CD4-positive, alpha-beta T cell treated with Interleukin-17A for 1 hour (primary cell): ENCODE data around the gene ERCC8.
"Not testable (repeated sequence)": the region's sequence is repeated elsewhere in the genome, so short reads cannot be mapped to it uniquely, and the experiment has no call there.

ENCODE experiments used
- DNase-seq: peaks from one replicate; pipeline ENCODE4 v3.0.0-alpha.2; 2020

ERCC8 gene

GRCh38 chr5:60944904-60945812 lies at the start of gene ERCC8, which contains the start of gene NDUFAF2:
Gene ERCC8, minus strand, starts transcription at chr5:60945070. Its CDS starts 62 bp downstream, at chr5:60945008.
Gene NDUFAF2, plus strand, starts transcription at chr5:60945205. Its CDS starts 51 bp downstream, at chr5:60945256.
- peak; percentile 93 for DNase-seq

GRCh38 chr5:60993875-60994571 lies 49.2 kb upstream of the ERCC8 start:
- DNase-seq, result no peak

GRCh38 chr5:60993425-60993824 lies 48.6 kb upstream of the ERCC8 start:
- DNase-seq, result no peak

- no peak for DNase-seq
Observed at GRCh38 chr5:60992871-60993270, 48.0 kb upstream of the ERCC8 start.

- DNase-seq, result no peak
Observed at GRCh38 chr5:60989790-60990189, 44.9 kb upstream of the ERCC8 start.

GRCh38 chr5:60982127-60982526 lies 37.3 kb upstream of the ERCC8 start:
- DNase-seq, result not testable (repeated sequence)

GRCh38 chr5:60980511-60980910 lies 35.6 kb upstream of the ERCC8 start:
- no peak for DNase-seq

- no peak for DNase-seq
Observed at GRCh38 chr5:60978968-60979367, 34.1 kb upstream of the ERCC8 start.

- no peak for DNase-seq
Observed at GRCh38 chr5:60977956-60978737, 33.3 kb upstream of the ERCC8 start.

- no peak for DNase-seq
Observed at GRCh38 chr5:60972231-60972630, 27.4 kb upstream of the ERCC8 start.

GRCh38 chr5:60961685-60962084 lies 16.8 kb upstream of the ERCC8 start:
- DNase-seq, result no peak

GRCh38 chr5:60960591-60960990 lies 15.7 kb upstream of the ERCC8 start:
- DNase-seq, result peak; percentile 26

- DNase-seq, result peak; percentile 23
Observed at GRCh38 chr5:60959156-60959555, 14.3 kb upstream of the ERCC8 start.

GRCh38 chr5:60958712-60959111 lies 13.8 kb upstream of the ERCC8 start:
- DNase-seq, result no peak

GRCh38 chr5:60958088-60958487 lies 13.2 kb upstream of the ERCC8 start:
- DNase-seq, result no peak

- no peak for DNase-seq
Observed at GRCh38 chr5:60955239-60955638, 10.4 kb upstream of the ERCC8 start.

- DNase-seq, result no peak
Observed at GRCh38 chr5:60948738-60949137, 3.9 kb upstream of the ERCC8 start.

GRCh38 chr5:60945813-60946187 lies 930 bp upstream of the ERCC8 start:
- no peak for DNase-seq

- DNase-seq, result no peak
Observed at GRCh38 chr5:60943624-60944023, 1.2 kb downstream of the ERCC8 start.

GRCh38 chr5:60929024-60929423 lies 15.8 kb downstream of the ERCC8 start:
- DNase-seq, result no peak

- DNase-seq, result no peak
Observed at GRCh38 chr5:60927450-60927849, 17.4 kb downstream of the ERCC8 start.

GRCh38 chr5:60918466-60918865 lies 26.4 kb downstream of the ERCC8 start:
- DNase-seq, result no peak

GRCh38 chr5:60916646-60917045 lies 28.2 kb downstream of the ERCC8 start:
- no peak for DNase-seq
